Left lobe of liver (tissue), 2 donors: Measurements from ENCODE around the gene CNTN4. TPM values are rescaled to one million over a fixed set of nuclear protein-coding genes. Genes with fewer than 3 reads are reported as not detected.

Source experiments
- ATAC-seq: fragments of 200-7000 bp; cut with Tn5 transposase; one replicate; pipeline ENCODE4 v1.9.1; 2020; ENCODE audit warnings: mild to moderate bottlenecking, moderate library complexity
- DNase-seq: peaks from one replicate; pipeline ENCODE4 v3.0.0-alpha.2; 2020; ENCODE audit warnings: low spot score
- total RNA-seq: library from RNA; stranded (reverse); gene quantifications from one replicate; pipeline ENCODE4 v1.2.1, GENCODE V29; 2021
- donor health status: DM: no; HTN: no; CAD: no; lungs with moderate emphysema.
- donor health status: DM: no; HTN: yes; CAD: no.

The CNTN4 gene
- total RNA-seq, 1 donor from 2014 or later = 3.3 TPM

- DNase-seq (no peak), ATAC-seq (no peak)
These were observed 478.9 kb downstream of the CNTN4 start for GRCh38 chr3:2577571-2577970.

- DNase-seq = no peak
- no peak for ATAC-seq
These were observed 479.9 kb downstream of the CNTN4 start for GRCh38 chr3:2578560-2578959.

- DNase-seq = no peak
- no peak for ATAC-seq
These were observed 480.5 kb downstream of the CNTN4 start for GRCh38 chr3:2579206-2579605.

- ATAC-seq (no peak), DNase-seq (no peak)
These were observed 484.4 kb downstream of the CNTN4 start for GRCh38 chr3:2583046-2583445.

GRCh38 chr3:2589336-2589969 lies 490.8 kb downstream of the CNTN4 start:
- ATAC-seq = no peak
- DNase-seq = no peak

GRCh38 chr3:2595486-2595885 lies 496.8 kb downstream of the CNTN4 start:
- DNase-seq = no peak
- ATAC-seq = no peak

GRCh38 chr3:2597615-2598014 lies 498.9 kb downstream of the CNTN4 start:
- ATAC-seq = no peak

GRCh38 chr3:2599471-2599870 lies 500.8 kb downstream of the CNTN4 start:
- DNase-seq (no peak), ATAC-seq (no peak)

More at GRCh38 chr3:2597615-2598014, 498.9 kb downstream of the CNTN4 start:
- no peak for DNase-seq

- ATAC-seq (no peak), DNase-seq (no peak)
These were observed 505.1 kb downstream of the CNTN4 start for GRCh38 chr3:2603692-2604289.

GRCh38 chr3:2614578-2614977 lies 515.9 kb downstream of the CNTN4 start:
- DNase-seq = no peak
- ATAC-seq = no peak

GRCh38 chr3:2615080-2615479 lies 516.4 kb downstream of the CNTN4 start:
- no peak for DNase-seq
- ATAC-seq = no peak

GRCh38 chr3:2623436-2623835 lies 524.8 kb downstream of the CNTN4 start:
- no peak for ATAC-seq
- no peak for DNase-seq

- ATAC-seq (no peak), DNase-seq (no peak)
These were observed 529.5 kb downstream of the CNTN4 start for GRCh38 chr3:2628117-2628516.

GRCh38 chr3:2635511-2635910 lies 536.8 kb downstream of the CNTN4 start:
- DNase-seq (no peak), ATAC-seq (no peak)

- ATAC-seq = no peak
These were observed 544.9 kb downstream of the CNTN4 start for GRCh38 chr3:2643606-2644005.

GRCh38 chr3:2645001-2645400 lies 546.3 kb downstream of the CNTN4 start:
- DNase-seq (no peak), ATAC-seq (no peak)

More at GRCh38 chr3:2643606-2644005, 544.9 kb downstream of the CNTN4 start:
- no peak for DNase-seq

- ATAC-seq (no peak), DNase-seq (no peak)
These were observed 552.1 kb downstream of the CNTN4 start for GRCh38 chr3:2650746-2651145.

GRCh38 chr3:2652386-2652785 lies 553.7 kb downstream of the CNTN4 start:
- ATAC-seq (no peak), DNase-seq (no peak)

- no peak for DNase-seq
- no peak for ATAC-seq
These were observed 555.0 kb downstream of the CNTN4 start for GRCh38 chr3:2653706-2654105.

GRCh38 chr3:2655229-2655701 lies 556.6 kb downstream of the CNTN4 start:
- DNase-seq (no peak), ATAC-seq (no peak)

- ATAC-seq = no peak
These were observed 558.4 kb downstream of the CNTN4 start for GRCh38 chr3:2656806-2657777.

GRCh38 chr3:2657971-2658370 lies 559.3 kb downstream of the CNTN4 start:
- ATAC-seq (no peak), DNase-seq (no peak)

More at GRCh38 chr3:2656806-2657777, 558.4 kb downstream of the CNTN4 start:
- no peak for DNase-seq
